NCI-H1436 (cell line): Measurements from ENCODE around the gene PLCG2.

Source experiments
- DNase-seq: peaks from one replicate; lab custom pipeline; 2025; lab: John Stamatoyannopoulos, UW

PLCG2 gene

GRCh38 chr16:81879625-81880024 lies 100.5 kb downstream of the PLCG2 start:
- DNase-seq: no peak

GRCh38 chr16:81880816-81881215 lies 101.7 kb downstream of the PLCG2 start:
- DNase-seq: no peak

- DNase-seq: no peak
Observed at GRCh38 chr16:81881228-81881627, 102.1 kb downstream of the PLCG2 start.

- DNase-seq: no peak
Observed at GRCh38 chr16:81882559-81882958, 103.5 kb downstream of the PLCG2 start.

- no peak for DNase-seq
Observed at GRCh38 chr16:81883235-81883634, 104.1 kb downstream of the PLCG2 start.

- peak; percentile 11 for DNase-seq
Observed at GRCh38 chr16:81885976-81886586, 107.0 kb downstream of the PLCG2 start.

- no peak for DNase-seq
Observed at GRCh38 chr16:81888520-81889394, 109.7 kb downstream of the PLCG2 start.

GRCh38 chr16:81891736-81892364 lies 112.8 kb downstream of the PLCG2 start:
- no peak for DNase-seq

GRCh38 chr16:81894592-81894991 lies 115.5 kb downstream of the PLCG2 start:
- DNase-seq: no peak

GRCh38 chr16:81896902-81897301 lies 117.8 kb downstream of the PLCG2 start:
- no peak for DNase-seq

GRCh38 chr16:81899601-81900000 lies 120.5 kb downstream of the PLCG2 start:
- DNase-seq: no peak

GRCh38 chr16:81900014-81900413 lies 120.9 kb downstream of the PLCG2 start:
- no peak for DNase-seq

GRCh38 chr16:81900456-81900855 lies 121.4 kb downstream of the PLCG2 start:
- no peak for DNase-seq

GRCh38 chr16:81901484-81901883 lies 122.4 kb downstream of the PLCG2 start:
- no peak for DNase-seq

- no peak for DNase-seq
Observed at GRCh38 chr16:81902025-81902424, 122.9 kb downstream of the PLCG2 start.

GRCh38 chr16:81904320-81904719 lies 125.2 kb downstream of the PLCG2 start:
- DNase-seq: no peak

GRCh38 chr16:81905277-81905676 lies 126.2 kb downstream of the PLCG2 start:
- DNase-seq: no peak

- no peak for DNase-seq
Observed at GRCh38 chr16:81907681-81908080, 128.6 kb downstream of the PLCG2 start.

- no peak for DNase-seq
Observed at GRCh38 chr16:81908466-81909262, 129.6 kb downstream of the PLCG2 start.

- no peak for DNase-seq
Observed at GRCh38 chr16:81910366-81910885, 131.3 kb downstream of the PLCG2 start.

- no peak for DNase-seq
Observed at GRCh38 chr16:81912395-81912794, 133.3 kb downstream of the PLCG2 start.

GRCh38 chr16:81913222-81913621 lies 134.1 kb downstream of the PLCG2 start:
- DNase-seq: no peak
